OCI-LY1 (cell line): ENCODE measurements around the gene KLHL6.

ENCODE experiments used
- H2AFZ ChIP-seq: fragments of 200-600 bp; sonication (generic), shearing (Covaris generic); 2 replicates; pipeline ENCODE4 v1.6.0; 2014; ENCODE audit warnings: antibody characterized with exemption, mild to moderate bottlenecking, low read length
- H3F3A ChIP-seq: fragments of 200-600 bp; sonication (generic), shearing (Covaris generic); 2 replicates; pipeline ENCODE4 v1.6.0; 2014; ENCODE audit warnings: mild to moderate bottlenecking, antibody characterized with exemption, low read length, moderate library complexity; ENCODE audit not compliant: insufficient read depth
- H3K27ac ChIP-seq: fragments of 200-600 bp; sonication (generic); 2 replicates; pipeline ENCODE4 v1.5.1; 2014; ENCODE audit warnings: low read length, mixed run types, mild to moderate bottlenecking, low read depth; ENCODE audit not compliant: poor library complexity, severe bottlenecking
- H3K27me3 ChIP-seq: fragments of 200-600 bp; sonication (generic); 2 replicates; pipeline ENCODE4 v1.6.0; 2014; ENCODE audit warnings: antibody characterized with exemption, mild to moderate bottlenecking, low read length, moderate library complexity; ENCODE audit not compliant: insufficient read depth
- H3K36me3 ChIP-seq: fragments of 200-600 bp; sonication (generic); 2 replicates; pipeline ENCODE4 v1.6.1; 2014; ENCODE audit warnings: mild to moderate bottlenecking, antibody characterized with exemption, low read length, moderate library complexity, mixed read lengths; ENCODE audit not compliant: insufficient read depth
- H3K4me1 ChIP-seq: fragments of 200-600 bp; sonication (generic); 2 replicates; pipeline ENCODE4 v1.5.1; 2014; ENCODE audit warnings: mild to moderate bottlenecking, low read length, moderate library complexity; ENCODE audit not compliant: insufficient read depth, severe bottlenecking
- H3K4me2 ChIP-seq: fragments of 200-600 bp; sonication (generic), shearing (Covaris generic); 2 replicates; pipeline ENCODE4 v1.6.1; 2014; ENCODE audit warnings: low read length
- H3K4me3 ChIP-seq: fragments of 200-600 bp; sonication (generic); 2 replicates; pipeline ENCODE4 v1.5.1; 2014; ENCODE audit warnings: low read length, low read depth, mild to moderate bottlenecking, mixed read lengths; ENCODE audit not compliant: poor library complexity, severe bottlenecking
- H3K79me2 ChIP-seq: fragments of 200-600 bp; shearing (Covaris generic); 2 replicates; pipeline ENCODE4 v1.6.1; 2016; ENCODE audit warnings: mixed run types, low read length, mixed read lengths; ENCODE audit not compliant: insufficient read depth
- H3K9ac ChIP-seq: fragments of 200-600 bp; sonication (generic), shearing (Covaris generic); 2 replicates; pipeline ENCODE4 v1.6.1; 2014; ENCODE audit warnings: mild to moderate bottlenecking, low read length, mixed read lengths
- H3K9me2 ChIP-seq: fragments of 200-600 bp; sonication (generic), shearing (Covaris generic); 2 replicates; pipeline ENCODE4 v1.6.1; 2014; ENCODE audit warnings: low read depth, mild to moderate bottlenecking, low read length, mixed read lengths
- H3K9me3 ChIP-seq: fragments of 200-600 bp; shearing (Covaris generic); 2 replicates; pipeline ENCODE4 v1.6.1; 2014; ENCODE audit warnings: low read length, mixed read lengths
- H4K20me1 ChIP-seq: fragments of 200-600 bp; sonication (generic), shearing (Covaris generic); 2 replicates; pipeline ENCODE4 v1.6.0; 2016; ENCODE audit warnings: mild to moderate bottlenecking, low read length; ENCODE audit not compliant: insufficient read depth
- CTCF ChIP-seq: fragments of 200-600 bp; sonication (generic), shearing (Covaris generic); IDR thresholded peaks from 2 replicates; pipeline ENCODE4 v1.5.1; 2017; ENCODE audit warnings: mild to moderate bottlenecking, antibody characterized with exemption, low read length, moderate library complexity, mixed read lengths
- EZH2 ChIP-seq: fragments of 200-600 bp; sonication (generic), shearing (Covaris generic); IDR thresholded peaks from 2 replicates; pipeline ENCODE4 v1.8.0; 2017; ENCODE audit warnings: borderline replicate concordance, mixed run types, mild to moderate bottlenecking, antibody characterized with exemption, low read length, moderate library complexity, mixed read lengths

The KLHL6 gene

GRCh38 chr3:183438735-183439134, 116.8 kb downstream of the KLHL6 start:
- Histone ChIP-seq H3K9ac (no peak overlapping the region), H3K27ac (no peak overlapping the region), H3K4me2 (no peak overlapping the region), H3K4me3 (no peak overlapping the region), H3K79me2 (no peaks in the 10 kb centered on the region), H3K4me1 (no peaks in the 10 kb centered on the region), H3K27me3 (peaks cover 3% of the 10 kb centered on the region; the same call in 1 of the 2 replicates), H3K9me2 (no peaks in the 10 kb centered on the region), H3K36me3 (no peaks in the 10 kb centered on the region), H3F3A (no peaks in the 10 kb centered on the region), H3K9me3 (peaks cover 9% of the 10 kb centered on the region), H2AFZ (no peak overlapping the region), H4K20me1 (no peaks in the 10 kb centered on the region)
- no peak for TF ChIP-seq CTCF
- TF ChIP-seq EZH2: no peak

- no peaks in the 10 kb centered on the region for H4K20me1 ChIP-seq
- peaks cover under 1% of the 10 kb centered on the region for H3K9me3 ChIP-seq
- no peaks in the 10 kb centered on the region for H3K4me1 ChIP-seq
- H3K36me3 ChIP-seq: no peaks in the 10 kb centered on the region
- H3K79me2 ChIP-seq: no peaks in the 10 kb centered on the region
- H3K4me3 ChIP-seq: no peak overlapping the region
- no peaks in the 10 kb centered on the region; the same call in 1 of the 2 replicates for H3K27me3 ChIP-seq
- no peaks in the 10 kb centered on the region for H3K9me2 ChIP-seq
- H3K27ac ChIP-seq: no peak overlapping the region
- no peaks in the 10 kb centered on the region for H3F3A ChIP-seq
- H3K9ac ChIP-seq: no peak overlapping the region
- no peak overlapping the region for H3K4me2 ChIP-seq
- H2AFZ ChIP-seq: no peak overlapping the region
- TF ChIP-seq CTCF (no peak), EZH2 (no peak)
These were observed 117.6 kb downstream of the KLHL6 start for GRCh38 chr3:183437666-183438564.
